ENCODE data around the gene VWA8.
"Not testable (repeated sequence)": the region's sequence is repeated elsewhere in the genome, so short reads cannot be mapped to it uniquely, and the experiment has no call there.

The VWA8 gene

DNA sequence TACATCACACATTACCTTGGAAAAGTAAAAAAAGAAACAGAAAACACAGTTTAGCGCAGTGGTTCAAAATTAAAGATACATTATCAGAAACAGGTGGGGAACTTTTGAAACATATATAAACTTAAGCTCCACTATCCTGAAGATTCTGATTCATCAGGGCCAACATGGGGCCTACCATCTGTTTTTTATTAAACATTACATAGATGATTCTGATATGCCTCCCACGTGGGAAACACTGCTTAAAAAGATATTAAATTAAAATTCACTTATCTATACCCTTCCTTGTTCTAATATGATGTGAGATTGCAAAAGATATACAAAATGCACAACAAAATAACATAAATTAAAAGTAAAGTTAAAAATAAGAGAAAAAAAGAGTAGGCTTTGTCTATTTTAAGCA, 125.0 kb downstream of the VWA8 start:
- Histone ChIP-seq H3K27ac (no peak overlapping the region), H2AFZ (ENCODE audit: low read depth) (no peak overlapping the region), H3K4me1 (ENCODE audit: low read depth, poor library complexity, severe bottlenecking) (no peaks in the 10 kb centered on the region), H3K4me3 (IDR thresholded peaks at IDR 0.05; ENCODE audit: insufficient read depth, low read depth, low read length) (no peak overlapping the region), H3K4me2 (no peak overlapping the region), H3K9ac (no peak overlapping the region), H3K36me3 (ENCODE audit: insufficient read depth) (no peaks in the 10 kb centered on the region), H3K79me2 (ENCODE audit: insufficient read depth, low read depth) (no peaks in the 10 kb centered on the region), H3K27me3 (ENCODE audit: insufficient read depth, low read depth) (no peaks in the 10 kb centered on the region), H4K20me1 (ENCODE audit: insufficient read depth) (no peaks in the 10 kb centered on the region)
- TF ChIP-seq, protein P1, sequence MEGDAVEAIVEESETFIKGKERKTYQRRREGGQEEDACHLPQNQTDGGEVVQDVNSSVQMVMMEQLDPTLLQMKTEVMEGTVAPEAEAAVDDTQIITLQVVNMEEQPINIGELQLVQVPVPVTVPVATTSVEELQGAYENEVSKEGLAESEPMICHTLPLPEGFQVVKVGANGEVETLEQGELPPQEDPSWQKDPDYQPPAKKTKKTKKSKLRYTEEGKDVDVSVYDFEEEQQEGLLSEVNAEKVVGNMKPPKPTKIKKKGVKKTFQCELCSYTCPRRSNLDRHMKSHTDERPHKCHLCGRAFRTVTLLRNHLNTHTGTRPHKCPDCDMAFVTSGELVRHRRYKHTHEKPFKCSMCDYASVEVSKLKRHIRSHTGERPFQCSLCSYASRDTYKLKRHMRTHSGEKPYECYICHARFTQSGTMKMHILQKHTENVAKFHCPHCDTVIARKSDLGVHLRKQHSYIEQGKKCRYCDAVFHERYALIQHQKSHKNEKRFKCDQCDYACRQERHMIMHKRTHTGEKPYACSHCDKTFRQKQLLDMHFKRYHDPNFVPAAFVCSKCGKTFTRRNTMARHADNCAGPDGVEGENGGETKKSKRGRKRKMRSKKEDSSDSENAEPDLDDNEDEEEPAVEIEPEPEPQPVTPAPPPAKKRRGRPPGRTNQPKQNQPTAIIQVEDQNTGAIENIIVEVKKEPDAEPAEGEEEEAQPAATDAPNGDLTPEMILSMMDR (conservative IDR thresholded peaks at IDR 0.05; ENCODE audit: low read depth, low read length) = no peak

DNA sequence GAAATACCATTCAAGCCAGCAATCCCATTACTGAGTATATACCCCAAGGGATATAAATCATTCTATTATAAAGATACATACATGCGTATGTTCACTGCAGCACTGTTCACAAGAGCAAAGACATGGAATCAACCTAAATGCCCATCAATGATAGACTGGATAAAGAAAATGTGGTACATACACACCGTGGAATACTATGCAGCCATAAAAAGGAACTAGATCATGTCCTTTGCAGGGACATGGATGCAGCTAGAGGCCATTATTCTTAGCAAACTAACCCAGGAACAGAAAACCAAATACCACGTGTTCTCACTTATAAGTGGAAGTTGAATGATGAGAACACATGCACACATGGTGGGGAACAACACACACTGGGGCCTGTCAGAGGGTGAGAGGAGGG, 126.2 kb downstream of the VWA8 start:
- H3K4me2 ChIP-seq; H2AFZ ChIP-seq (ENCODE audit: low read depth); H3K4me3 ChIP-seq (IDR thresholded peaks at IDR 0.05; ENCODE audit: insufficient read depth, low read depth, low read length); H3K27me3 ChIP-seq (ENCODE audit: insufficient read depth, low read depth); H4K20me1 ChIP-seq (ENCODE audit: insufficient read depth); H3K36me3 ChIP-seq (ENCODE audit: insufficient read depth); H3K27ac ChIP-seq; H3K9ac ChIP-seq; H3K79me2 ChIP-seq (ENCODE audit: insufficient read depth, low read depth); H3K4me1 ChIP-seq (ENCODE audit: low read depth, poor library complexity, severe bottlenecking): not testable (repeated sequence)

DNA sequence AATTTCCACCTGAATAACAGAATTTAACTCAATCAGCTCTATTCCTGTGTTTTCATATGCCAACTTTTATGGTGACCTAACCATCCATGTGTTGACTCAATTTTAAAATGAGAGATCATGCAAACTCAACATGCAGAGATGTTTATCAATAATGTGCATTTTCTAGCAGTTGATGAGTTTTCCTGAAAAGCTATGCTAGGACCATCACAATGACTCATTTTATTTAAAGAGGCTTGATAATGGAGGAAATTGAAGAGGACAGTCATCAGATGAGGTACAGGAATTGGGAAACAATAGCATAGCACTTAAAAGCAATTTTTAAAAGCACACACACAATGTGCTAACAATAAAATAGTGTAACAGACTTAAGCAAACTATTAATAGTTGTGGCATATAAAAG, 127.1 kb downstream of the VWA8 start:
- Histone ChIP-seq H3K27me3 (ENCODE audit: insufficient read depth, low read depth) (no peaks in the 10 kb centered on the region), H3K9ac (no peak overlapping the region), H3K4me1 (ENCODE audit: low read depth, poor library complexity, severe bottlenecking) (no peaks in the 10 kb centered on the region), H3K4me3 (IDR thresholded peaks at IDR 0.05; ENCODE audit: insufficient read depth, low read depth, low read length) (no peak overlapping the region), H3K79me2 (ENCODE audit: insufficient read depth, low read depth) (no peaks in the 10 kb centered on the region), H3K36me3 (ENCODE audit: insufficient read depth) (no peaks in the 10 kb centered on the region), H2AFZ (ENCODE audit: low read depth) (no peak overlapping the region), H3K4me2 (no peak overlapping the region), H3K27ac (no peak overlapping the region), H4K20me1 (ENCODE audit: insufficient read depth) (no peaks in the 10 kb centered on the region)
- TF ChIP-seq, protein P1 (conservative IDR thresholded peaks at IDR 0.05; ENCODE audit: low read depth, low read length) = no peak

DNA sequence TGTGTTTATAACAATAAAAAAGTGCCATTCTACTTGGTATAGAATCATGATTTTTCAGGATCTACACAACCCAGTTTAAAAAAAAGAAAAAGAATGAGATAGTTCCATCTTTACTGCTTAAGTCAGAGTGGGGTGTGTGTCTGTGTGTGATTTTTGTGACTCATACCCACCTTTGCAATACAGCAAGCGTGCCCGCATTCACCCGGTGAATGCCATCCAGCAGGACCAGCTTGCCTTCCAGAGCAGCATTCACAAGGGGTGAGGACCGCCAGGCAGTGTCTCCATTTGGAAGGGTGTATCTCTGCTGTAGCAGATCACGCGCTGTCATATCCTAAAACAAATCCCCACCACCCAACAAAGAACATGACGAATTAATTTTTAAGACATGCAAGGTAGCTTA, 127.7 kb downstream of the VWA8 start:
- no peak overlapping the region for H3K9ac ChIP-seq
- H2AFZ ChIP-seq (ENCODE audit: low read depth) = no peak overlapping the region
- no peaks in the 10 kb centered on the region for H3K27me3 ChIP-seq (ENCODE audit: insufficient read depth, low read depth)
- no peak overlapping the region for H3K4me2 ChIP-seq
- H3K36me3 ChIP-seq (ENCODE audit: insufficient read depth) = no peaks in the 10 kb centered on the region
- no peaks in the 10 kb centered on the region for H3K4me1 ChIP-seq (ENCODE audit: low read depth, poor library complexity, severe bottlenecking)
- H3K27ac ChIP-seq = no peak overlapping the region
- no peaks in the 10 kb centered on the region for H4K20me1 ChIP-seq (ENCODE audit: insufficient read depth)
- TF ChIP-seq, protein P1 (conservative IDR thresholded peaks at IDR 0.05; ENCODE audit: low read depth, low read length) = no peak
- H3K79me2 ChIP-seq (ENCODE audit: insufficient read depth, low read depth) = no peaks in the 10 kb centered on the region
- no peak overlapping the region for H3K4me3 ChIP-seq (IDR thresholded peaks at IDR 0.05; ENCODE audit: insufficient read depth, low read depth, low read length)

DNA sequence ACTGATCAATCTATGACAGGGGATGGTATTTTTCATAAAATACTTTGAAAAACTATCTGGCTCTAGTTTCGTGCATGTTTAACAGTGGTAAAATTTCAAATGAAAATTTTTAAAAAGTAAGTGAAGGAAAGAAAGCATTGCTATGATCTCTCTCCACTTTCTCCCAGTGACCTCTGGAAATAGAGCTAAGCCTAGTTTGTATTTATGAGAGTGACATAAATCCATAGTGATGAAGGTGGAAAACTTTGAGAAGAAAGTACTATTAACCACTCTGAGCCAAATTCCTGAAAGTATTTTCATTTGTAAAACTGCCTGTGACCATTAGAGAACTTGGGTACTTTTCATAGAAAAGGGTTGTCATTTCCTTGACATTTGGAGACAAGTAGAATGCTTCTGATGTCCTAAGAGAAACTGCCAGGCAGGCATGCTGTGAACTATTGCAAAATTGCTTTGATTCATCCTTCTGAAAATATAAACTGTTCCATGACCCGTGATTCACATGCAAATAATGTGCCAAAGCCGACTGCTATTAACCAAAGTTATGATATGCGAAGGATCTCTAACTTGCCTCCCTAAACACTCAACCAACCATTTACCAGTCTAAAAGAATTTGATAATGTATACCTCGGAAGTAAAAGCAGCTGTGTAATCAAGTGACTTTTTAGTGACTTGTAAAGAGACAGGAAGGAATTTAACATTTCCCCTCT, 133.2 kb downstream of the VWA8 start:
- Histone ChIP-seq H3K27ac (no peak overlapping the region), H3K36me3 (ENCODE audit: insufficient read depth) (no peaks in the 10 kb centered on the region), H4K20me1 (ENCODE audit: insufficient read depth) (no peaks in the 10 kb centered on the region), H3K4me3 (IDR thresholded peaks at IDR 0.05; ENCODE audit: insufficient read depth, low read depth, low read length) (no peak overlapping the region), H3K4me1 (ENCODE audit: low read depth, poor library complexity, severe bottlenecking) (no peaks in the 10 kb centered on the region), H3K4me2 (no peak overlapping the region), H3K9ac (no peak overlapping the region), H3K27me3 (ENCODE audit: insufficient read depth, low read depth) (no peaks in the 10 kb centered on the region), H2AFZ (ENCODE audit: low read depth) (no peak overlapping the region), H3K79me2 (ENCODE audit: insufficient read depth, low read depth) (no peaks in the 10 kb centered on the region)
- TF ChIP-seq, protein P1 (conservative IDR thresholded peaks at IDR 0.05; ENCODE audit: low read depth, low read length) = no peak

Measured in KMS-11 (cell line).